GM21723 (cell line): Measurements from ENCODE around the gene JAKMIP3.

ENCODE experiments used
- ATAC-seq: cut with Tn5 transposase; IDR thresholded peaks from one replicate; pipeline ENCODE4 v1.9.1; 2021; ENCODE audit warnings: mild to moderate bottlenecking, moderate library complexity; ENCODE audit not compliant: unreplicated experiment

The JAKMIP3 gene

DNA sequence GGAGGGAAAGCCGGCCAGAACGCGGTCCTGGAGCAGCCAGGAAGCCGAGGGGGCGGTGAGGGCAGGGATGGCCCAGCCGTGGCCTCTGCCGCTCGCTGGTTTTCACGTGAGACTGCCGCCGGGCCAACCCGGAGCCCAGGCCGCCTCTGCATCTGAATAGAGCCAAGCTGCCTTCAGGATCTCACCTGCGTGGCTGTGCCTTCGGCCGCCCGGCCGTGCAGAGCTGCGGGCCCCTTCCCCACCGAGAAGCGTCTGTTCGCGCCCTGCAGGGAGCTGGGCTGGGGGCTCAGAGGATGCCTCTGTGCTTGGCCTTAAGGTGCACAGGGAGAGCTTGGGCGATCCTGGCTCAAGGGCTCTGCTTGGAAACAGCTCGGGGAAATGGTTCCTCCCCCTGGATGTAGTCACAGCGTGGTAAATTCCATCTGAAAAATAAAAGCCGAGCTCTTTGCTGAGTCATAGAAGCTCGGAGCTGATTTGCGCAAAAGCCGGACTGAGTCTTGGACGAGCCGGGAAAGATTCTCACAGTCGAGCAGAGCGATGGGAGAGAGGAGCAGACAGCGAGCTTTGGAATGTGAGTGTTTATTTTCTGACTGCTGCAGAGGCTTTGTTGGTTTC, at the start of gene JAKMIP3:
Gene JAKMIP3, plus strand, starts transcription at position 456 of the 615 bp plus-strand sequence. CDS start 38,863 bp downstream, outside the sequence.
- ATAC-seq = no peak

DNA sequence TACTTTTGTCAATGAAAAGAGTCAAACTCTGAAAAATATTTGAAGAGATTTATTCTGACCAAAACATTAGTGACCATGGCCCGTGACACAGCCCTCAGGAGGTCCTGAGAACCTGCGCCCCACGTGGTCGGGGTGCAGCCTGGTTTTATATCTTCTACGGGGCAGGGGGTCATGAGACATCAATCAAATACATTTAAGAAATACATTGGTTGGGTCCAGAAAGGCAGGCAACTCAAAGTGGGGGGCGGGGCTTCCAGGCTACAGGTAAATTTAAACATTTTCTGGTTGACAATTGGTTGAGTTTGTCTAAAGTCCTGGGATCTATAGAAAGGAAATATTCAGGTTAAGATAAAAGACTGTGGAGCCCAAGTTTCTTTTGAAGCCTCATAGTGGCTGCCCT, 49.2 kb upstream of the JAKMIP3 start:
- no peak for ATAC-seq

- ATAC-seq = no peak
Observed at GRCh38 chr10:132018446-132018845, 47.3 kb upstream of the JAKMIP3 start.

GRCh38 chr10:132019366-132019765, 46.4 kb upstream of the JAKMIP3 start:
- no peak for ATAC-seq

GRCh38 chr10:132020456-132020855, 45.3 kb upstream of the JAKMIP3 start:
- no peak for ATAC-seq

GRCh38 chr10:132021046-132021445, 44.7 kb upstream of the JAKMIP3 start:
- ATAC-seq = no peak

DNA sequence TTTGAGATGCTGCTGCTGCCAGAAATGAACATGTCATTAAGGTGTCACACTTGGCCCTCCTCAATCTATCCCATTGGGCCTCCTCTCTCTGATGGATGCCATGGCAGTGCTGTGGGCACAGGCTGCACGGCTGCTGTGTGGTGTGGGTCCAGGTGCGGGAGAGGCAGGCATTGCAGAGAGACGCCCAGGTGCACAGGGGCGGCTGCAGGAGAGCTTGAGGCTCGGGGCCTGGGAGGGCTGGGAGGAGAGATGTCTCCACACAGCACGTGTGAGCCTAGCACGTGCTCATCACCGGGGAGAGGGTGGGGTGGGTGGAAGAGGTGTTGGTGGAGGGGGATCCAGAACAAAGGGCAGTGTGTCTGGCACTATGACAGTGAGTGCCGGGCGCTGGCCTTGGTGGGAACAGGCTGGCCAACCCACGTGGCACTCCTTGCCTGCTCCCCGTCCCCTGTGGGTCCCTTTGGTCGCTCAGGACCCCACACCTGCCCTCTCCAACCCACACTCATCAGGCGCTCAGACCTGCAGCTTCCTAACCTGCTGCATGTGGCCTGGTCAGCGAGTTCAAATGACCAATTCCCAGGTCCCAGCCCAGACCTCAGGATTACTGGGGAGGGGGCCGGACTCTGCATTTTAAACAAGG, 44.1 kb upstream of the JAKMIP3 start:
- no peak for ATAC-seq

DNA sequence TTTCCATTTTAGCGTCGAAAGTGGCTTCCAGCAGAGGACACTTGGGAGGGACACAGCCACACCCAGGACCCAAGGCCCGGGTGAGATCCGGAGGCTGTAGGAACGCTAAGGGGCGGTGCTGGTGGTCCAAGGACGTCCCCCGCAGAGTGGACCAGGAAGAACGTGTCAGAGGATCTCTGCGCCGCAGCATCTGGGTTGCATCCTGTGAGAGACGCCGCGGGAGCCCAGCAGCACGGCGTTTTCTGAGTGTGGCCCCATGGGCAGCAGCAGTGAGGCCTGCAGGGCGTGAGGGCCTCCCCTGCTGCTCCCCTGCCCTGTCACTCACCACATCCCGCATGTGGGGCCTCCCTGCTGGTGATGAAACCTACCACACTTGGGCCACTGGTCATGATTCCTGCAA, 43.5 kb upstream of the JAKMIP3 start:
- no peak for ATAC-seq

DNA sequence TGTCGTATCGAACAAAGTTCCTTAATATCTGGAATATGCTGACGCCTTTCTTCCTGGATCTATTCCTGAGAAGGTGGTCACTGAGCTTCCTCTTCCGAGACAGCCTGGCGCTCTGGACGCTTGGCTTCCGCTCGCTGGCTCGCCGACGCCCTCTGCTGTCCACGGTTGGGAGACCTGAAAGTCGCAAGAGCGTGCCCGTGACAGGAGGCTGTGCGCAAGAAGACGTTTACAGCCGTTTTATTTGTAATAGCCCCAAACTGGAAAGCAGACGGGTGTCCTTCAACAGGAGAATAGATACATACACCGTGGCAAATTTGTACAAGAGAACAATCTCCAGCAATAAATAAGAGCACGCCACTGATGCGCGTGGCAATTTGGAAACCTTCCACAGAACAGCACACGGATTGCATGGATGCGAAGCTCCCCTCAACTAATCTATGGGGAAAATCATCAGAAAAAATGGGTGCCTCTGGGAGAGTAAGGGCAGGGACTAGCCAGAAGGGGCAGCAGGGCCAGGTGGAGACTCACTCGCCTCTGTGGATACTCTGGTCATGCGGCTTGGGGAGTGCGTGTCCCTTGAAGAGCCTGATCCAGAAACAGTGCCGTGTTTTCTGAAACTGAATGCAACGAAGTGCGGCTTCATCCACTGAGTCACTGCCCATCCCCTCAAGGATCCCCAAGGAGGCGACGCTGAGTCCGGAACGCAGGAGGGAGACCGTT, 42.5 kb upstream of the JAKMIP3 start:
- ATAC-seq = peak; percentile 80

- ATAC-seq = no peak
Observed at GRCh38 chr10:132027423-132027983, 38.2 kb upstream of the JAKMIP3 start.

GRCh38 chr10:132028706-132029105, 37.0 kb upstream of the JAKMIP3 start:
- ATAC-seq = no peak

DNA sequence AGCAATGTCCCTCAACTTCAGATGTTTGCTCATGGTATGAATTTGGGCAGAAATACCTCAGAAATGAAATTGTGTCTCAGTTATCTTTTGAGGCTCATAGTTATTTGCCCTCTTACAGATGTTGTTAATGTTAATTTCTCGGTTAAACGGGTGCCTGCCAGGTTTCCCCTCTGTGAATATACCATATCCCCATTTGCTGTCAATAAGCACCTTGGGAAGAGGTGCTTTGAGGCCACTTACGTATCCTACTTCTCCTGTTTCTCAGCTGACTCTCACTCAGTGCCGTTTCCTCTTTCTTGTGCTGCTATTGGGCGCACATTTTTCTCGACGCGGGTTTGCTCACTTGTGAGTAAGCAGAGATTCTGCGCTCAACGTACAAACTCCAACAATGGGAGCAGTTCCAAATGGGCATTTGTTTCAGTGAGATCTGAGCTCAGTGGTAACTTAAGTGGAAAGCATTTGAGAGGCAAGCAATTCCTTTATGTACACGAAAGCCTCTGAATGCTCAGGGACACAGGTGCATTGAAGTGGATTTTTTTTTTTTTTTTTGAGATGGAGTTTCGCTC, 34.8 kb upstream of the JAKMIP3 start:
- ATAC-seq = no peak

GRCh38 chr10:132033632-132034031, 32.1 kb upstream of the JAKMIP3 start:
- no peak for ATAC-seq

GRCh38 chr10:132035476-132035875, 30.3 kb upstream of the JAKMIP3 start:
- ATAC-seq = no peak

GRCh38 chr10:132036153-132036886, 29.4 kb upstream of the JAKMIP3 start:
- ATAC-seq = no peak

GRCh38 chr10:132036887-132037675, 28.7 kb upstream of the JAKMIP3 start:
- no peak for ATAC-seq

DNA sequence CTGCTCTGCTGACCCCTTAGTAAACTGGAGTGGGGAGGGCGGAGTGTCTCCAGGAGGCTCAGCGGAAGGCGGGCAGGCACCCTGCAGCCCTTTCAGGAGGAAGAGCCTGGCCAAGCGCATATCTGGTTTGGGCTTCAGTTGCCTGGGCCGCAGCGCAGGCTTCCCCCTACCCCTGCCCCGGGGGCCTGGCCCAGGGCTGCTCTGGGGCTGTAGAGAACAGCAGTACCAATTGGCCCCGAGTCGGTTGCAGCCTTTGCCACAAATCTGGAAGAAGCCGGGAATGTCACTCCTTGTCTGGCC, 28.1 kb upstream of the JAKMIP3 start:
- ATAC-seq = no peak

DNA sequence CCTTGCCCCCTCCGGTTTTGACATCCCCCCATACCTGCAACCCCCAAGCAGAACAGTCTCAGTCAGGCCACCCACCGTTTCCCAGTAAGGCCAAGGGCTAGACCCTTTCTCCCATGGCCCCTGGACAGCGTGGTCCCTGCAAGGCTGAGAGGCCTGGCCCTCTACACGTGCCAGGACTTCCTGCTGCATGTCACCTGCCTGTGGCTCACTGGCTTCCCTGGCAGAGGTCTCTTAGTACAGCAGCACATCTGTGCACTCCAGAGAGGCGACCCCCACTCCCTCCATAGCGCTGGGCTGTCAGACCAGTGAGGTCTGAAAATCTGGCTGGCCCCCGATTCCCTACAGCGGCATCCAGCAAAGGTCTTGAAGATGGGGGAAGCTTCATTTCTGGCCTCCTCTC, 26.4 kb upstream of the JAKMIP3 start:
- no peak for ATAC-seq

DNA sequence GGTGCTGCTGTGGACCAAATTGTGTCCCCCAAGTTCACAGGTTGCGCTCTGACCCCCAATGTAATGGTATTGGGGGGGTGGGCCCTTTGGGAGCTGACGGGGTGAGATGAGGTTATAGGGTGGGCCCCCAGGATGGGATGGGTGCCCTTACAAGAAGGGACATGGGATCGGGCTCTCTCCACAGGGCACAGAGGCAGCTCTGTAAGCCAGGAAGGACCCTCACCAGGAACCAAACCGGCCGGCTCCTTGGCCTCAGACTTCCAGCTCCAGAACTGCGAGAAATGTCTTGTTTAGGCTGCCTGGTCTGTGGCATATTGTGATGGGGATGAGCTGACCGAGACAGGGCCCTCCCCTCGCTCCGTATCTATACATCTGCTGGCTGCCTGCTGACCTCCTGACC, 25.7 kb upstream of the JAKMIP3 start:
- no peak for ATAC-seq

GRCh38 chr10:132041340-132041739, 24.4 kb upstream of the JAKMIP3 start:
- ATAC-seq = no peak
